Measurements from ENCODE around the gene ADAR. TPM values are rescaled to one million over a fixed set of nuclear protein-coding genes. Genes with fewer than 3 reads are reported as not detected.

ADAR gene
- total and polyA plus RNA-seq, 12 donors, result 18.5 to 160 (median 123) TPM

DNA sequence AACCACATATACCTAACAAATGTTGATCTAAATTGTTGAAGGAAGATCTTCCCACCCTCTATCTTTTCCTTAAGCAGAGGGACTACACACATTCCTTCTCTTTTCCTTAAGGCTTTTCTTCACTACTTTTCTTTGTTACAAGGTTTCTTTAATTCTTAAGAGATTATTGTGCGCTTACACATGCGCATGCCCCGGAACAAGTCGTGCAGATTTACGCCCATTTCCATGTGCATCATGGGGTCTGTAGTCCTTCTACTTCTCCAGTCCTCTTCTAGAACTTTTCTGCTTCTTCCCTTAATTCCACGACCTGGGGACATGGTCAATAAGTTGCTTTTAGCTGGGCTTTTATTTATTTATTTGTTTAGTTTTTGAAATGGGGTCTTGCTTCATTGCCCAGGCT lies 42.1 kb downstream of the ADAR start:
- Histone ChIP-seq H3K36me3 (replicated peaks in 1 of 2) (no peaks in the 10 kb centered on the region), H3K4me3 (no peak overlapping the region), H3K4me1 (replicated peaks in 1 of 2) (peaks cover 0 to 8% of the 10 kb centered on the region in 2 donors), H3K9me3 (replicated peaks in 1 of 3) (no peaks in the 10 kb centered on the region), H3K27me3 (no peaks in the 10 kb centered on the region), H3K27ac (no peak overlapping the region)
- DNase-seq, result no peak
- intact Hi-C loops (cut with DNase I), result loop anchor here in 1 of 2 donors (10.0 kb wide), 1 partner anchor 89 kb away; no protein-coding TSS in a partner anchor
- TF ChIP-seq CTCF (IDR thresholded peaks at IDR 0.05) (no peak), POLR2A (IDR thresholded peaks at IDR 0.05) (no peak)
- 83 to 86% (median 84%) methylated on average over 6 of the region's 6 CpGs for WGBS, 4 donors

DNA sequence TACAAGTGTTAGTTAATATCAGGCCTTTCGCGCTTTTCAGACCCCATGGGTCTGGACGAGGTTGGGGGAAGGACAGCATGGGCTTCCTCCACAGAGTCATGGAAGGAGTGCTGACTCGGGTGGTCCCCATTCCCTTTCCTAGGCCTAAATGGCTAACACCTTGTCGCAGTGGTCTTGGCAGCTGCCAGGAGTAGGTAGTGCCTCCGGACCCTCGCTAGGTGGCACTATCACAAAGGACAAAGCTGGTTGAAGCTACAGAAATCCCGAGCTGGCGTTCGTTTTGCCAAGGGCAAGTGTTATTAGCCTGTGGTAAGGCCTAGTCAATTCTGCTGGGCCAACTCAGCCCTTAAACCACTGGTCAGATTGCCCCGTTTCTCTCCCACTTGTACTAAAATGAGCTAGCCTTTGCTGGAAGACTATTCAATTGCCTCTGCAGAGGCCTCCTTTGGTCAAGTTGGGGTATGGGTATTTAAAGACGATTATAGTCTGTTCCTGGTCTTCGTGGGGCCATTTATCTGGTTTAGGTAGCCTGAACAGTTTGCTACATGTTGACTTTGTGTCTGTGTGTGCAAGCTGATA lies 48.4 kb downstream of the ADAR start:
- TF ChIP-seq CTCF (IDR thresholded peaks at IDR 0.05) (peak; percentile 82 to 98 (median 97)), POLR2A (IDR thresholded peaks at IDR 0.05) (no peak)
- peaks cover 0 to 13% of the 10 kb centered on the region in 2 donors for H3K36me3 ChIP-seq (replicated peaks in 1 of 2)
- DNase-seq, result peak; percentile 91 to 97 (median 94)
- H3K9me3 ChIP-seq (replicated peaks in 1 of 3), result no peaks in the 10 kb centered on the region
- no peaks in the 10 kb centered on the region for H3K27me3 ChIP-seq
- peaks cover 17 to 28% of the 10 kb centered on the region in 2 donors for H3K4me1 ChIP-seq (replicated peaks in 1 of 2)
- peak overlapping the region; percentile 40 to 98 (median 94) for H3K27ac ChIP-seq
- H3K4me3 ChIP-seq, result peak overlapping the region in 2 of 4 donors; percentile 38 to 94
- WGBS, 4 donors, result 10 to 14% (median 12%) methylated on average over 10 to 13 of the region's 13 CpGs
- intact Hi-C loops (cut with DNase I), result loop anchor here (5.0 to 10.0 kb wide), 3 partner anchors 67 to 318 kb away; no protein-coding TSS in a partner anchor

GRCh38 chr1:154558720-154559465 lies 49.1 kb downstream of the ADAR start:
- DNase-seq, result peak; percentile 99 to 100 (median 100)
- Histone ChIP-seq H3K4me3 (peak overlapping the region in 2 of 4 donors; percentile 38 to 94), H3K4me1 (replicated peaks in 1 of 2) (peaks cover 17 to 28% of the 10 kb centered on the region in 2 donors), H3K27me3 (no peaks in the 10 kb centered on the region), H3K9me3 (replicated peaks in 1 of 3) (no peaks in the 10 kb centered on the region), H3K36me3 (replicated peaks in 1 of 2) (peaks cover 0 to 19% of the 10 kb centered on the region in 2 donors), H3K27ac (peak overlapping the region; percentile 40 to 98 (median 94))
- intact Hi-C loops (cut with DNase I), result loop anchor here in 1 of 2 donors (5.0 kb wide), 1 partner anchor 67 kb away; no protein-coding TSS in a partner anchor
- 0 to 1% (median 0%) methylated on average over 6 to 57 of the region's 57 CpGs for WGBS, 4 donors
- peak; percentile 38 to 50 for TF ChIP-seq POLR2A (IDR thresholded peaks at IDR 0.05)
- TF ChIP-seq CTCF (IDR thresholded peaks at IDR 0.05), result no peak

Measured in adrenal gland (tissue), 12 donors.